HCT116 (cell line): ENCODE data around the gene GBE1. TPM values are rescaled to one million over a fixed set of nuclear protein-coding genes. Genes with fewer than 3 reads are reported as not detected.

Source experiments
- ATAC-seq: fragments of 200-7000 bp; cut with Tn5 transposase; 2 replicates; pipeline ENCODE4 v1.9.1; 2020; ENCODE audit warnings: mild to moderate bottlenecking, moderate library complexity
- BruUV-seq: library from RNA; stranded (reverse); fragments of 400-500 nt; replicated peaks from 2 replicates; lab custom pipeline; 2021; lab: Mats Ljungman, UMichigan
- CTCF ChIA-PET: fragments of 300-600 bp; sonication (Branson Sonifier 250); formaldehyde crosslinking; loops from one replicate; lab custom pipeline; 2021; ENCODE audit warnings: antibody characterized with exemption; lab: Charles Lee
- POLR2A ChIA-PET: fragments of 300-600, 350-600 bp; sonication (Branson Sonifier 250); formaldehyde crosslinking; loops from one replicate; lab custom pipeline; 2021; ENCODE audit warnings: antibody characterized with exemption; lab: Charles Lee
- RAD21 ChIA-PET, 2 experiments: fragments of 300-600 bp; sonication (Branson Sonifier 250); formaldehyde crosslinking; loops; one replicate each; lab custom pipeline; 2023; ENCODE audit warnings: low total read pairs in 2 of 2; ENCODE audit not compliant: uncharacterized antibody in 2 of 2, unreplicated experiment in 2 of 2, low non-redundant PET in 1 of 2; lab: Charles Lee
- DNase-seq: peaks from one replicate; pipeline ENCODE4 v3.0.0-alpha.2; 2010; ENCODE audit warnings: low read depth, low spot score
- H2AFZ ChIP-seq: fragments of 200-600 bp; shearing (Covaris generic), sonication (generic); 2 replicates; pipeline ENCODE4 v1.6.1; 2017; ENCODE audit warnings: low read depth, mixed run types, mixed read lengths, antibody characterized with exemption, low read length; ENCODE audit not compliant: poor library complexity, severe bottlenecking
- H3K27ac ChIP-seq: 2 replicates; pipeline ENCODE4 v1.5.1; 2012; ENCODE audit warnings: low read depth, low read length
- H3K27me3 ChIP-seq: fragments of 200-600 bp; sonication (generic); 2 replicates; pipeline ENCODE4 v1.6.1; 2016; ENCODE audit warnings: mixed run types, low read length, mixed read lengths; ENCODE audit not compliant: insufficient read depth
- H3K36me3 ChIP-seq, 2 experiments: fragments of 200-500 bp in 1 of 2; fragments of 200-600 bp in 1 of 2; sonication (Bioruptor generic) in 1 of 2; sonication (generic) in 1 of 2; 2 replicates each; pipeline versions ENCODE4 v1.5.1 to v1.6.1; 2014 to 2016; ENCODE audit warnings: low read length in 2 of 2, inconsistent platforms in 1 of 2, mixed read lengths in 1 of 2, mixed run types in 1 of 2; ENCODE audit not compliant: insufficient read depth in 2 of 2, control insufficient read depth in 1 of 2
- H3K4me1 ChIP-seq, 2 experiments: fragments of 200-600 bp in 1 of 2; sonication (generic) in 1 of 2; 2 replicates each; pipeline versions ENCODE4 v1.5.1 to v1.6.1; 2012 to 2017; ENCODE audit warnings: low read length in 2 of 2, inconsistent platforms in 1 of 2, mild to moderate bottlenecking in 1 of 2, mixed read lengths in 1 of 2, mixed run types in 1 of 2, moderate library complexity in 1 of 2; ENCODE audit not compliant: insufficient read depth in 2 of 2, control insufficient read depth in 1 of 2
- H3K4me2 ChIP-seq: fragments of 200-600 bp; sonication (generic); 2 replicates; pipeline ENCODE4 v1.6.1; 2017; ENCODE audit warnings: mixed run types, low read length, mixed read lengths
- H3K4me3 ChIP-seq, 2 experiments: fragments of 200-600 bp in 1 of 2; sonication (generic) in 1 of 2; replicated peaks in 1 of 2; 2 replicates each; pipeline ENCODE4 v1.5.1; 2011 to 2016; ENCODE audit warnings: low read length in 2 of 2, control low read depth in 1 of 2, low read depth in 1 of 2, mild to moderate bottlenecking in 1 of 2, mixed read lengths in 1 of 2, mixed run types in 1 of 2
- H3K79me2 ChIP-seq: fragments of 200-600 bp; sonication (generic); 2 replicates; pipeline ENCODE4 v1.6.1; 2017; ENCODE audit warnings: mild to moderate bottlenecking, mixed run types, low read length, moderate library complexity, mixed read lengths; ENCODE audit not compliant: insufficient read depth
- H3K9ac ChIP-seq: fragments of 200-600 bp; sonication (generic); 2 replicates; pipeline ENCODE4 v1.6.1; 2016; ENCODE audit warnings: low read length, mixed read lengths
- H3K9me2 ChIP-seq: fragments of 200-600 bp; sonication (generic), shearing (Covaris generic); 2 replicates; pipeline ENCODE4 v1.6.1; 2017; ENCODE audit warnings: mixed run types, mild to moderate bottlenecking, moderate library complexity; ENCODE audit not compliant: insufficient read depth
- H3K9me3 ChIP-seq, 2 experiments: fragments of 200-500 bp in 1 of 2; fragments of 200-600 bp in 1 of 2; sonication (Bioruptor generic) in 1 of 2; sonication (generic) in 1 of 2; 2 replicates each; pipeline ENCODE4 v1.6.1; 2014 to 2017; ENCODE audit warnings: low read length in 2 of 2, mixed read lengths in 2 of 2, inconsistent platforms in 1 of 2, low read depth in 1 of 2, mild to moderate bottlenecking in 1 of 2, mixed run types in 1 of 2, moderate library complexity in 1 of 2; ENCODE audit not compliant: control insufficient read depth in 1 of 2, insufficient read depth in 1 of 2
- H4K20me1 ChIP-seq: fragments of 200-600 bp; sonication (generic), shearing (Covaris generic); 2 replicates; pipeline ENCODE4 v1.6.1; 2017; ENCODE audit warnings: mixed run types, mild to moderate bottlenecking, moderate library complexity; ENCODE audit not compliant: insufficient read depth
- CEBPB ChIP-seq: IDR thresholded peaks from 2 replicates; pipeline ENCODE4 v1.6.1; 2012; ENCODE audit warnings: low read depth
- EGR1 ChIP-seq: IDR thresholded peaks from 2 replicates; pipeline ENCODE4 v1.6.1; 2012; ENCODE audit warnings: low read depth
- ELF1 ChIP-seq: IDR thresholded peaks from 2 replicates; pipeline ENCODE4 v1.6.1; 2012; ENCODE audit warnings: low read depth, borderline replicate concordance
- EZH2 ChIP-seq: fragments of 200-600 bp; sonication (generic); IDR thresholded peaks from 2 replicates; pipeline ENCODE4 v1.6.1; 2017; ENCODE audit warnings: antibody characterized with exemption, mixed run types
- EZH2phosphoT487 ChIP-seq: fragments of 200-600 bp; IDR thresholded peaks from 2 replicates; pipeline ENCODE4 v1.6.1; 2018; ENCODE audit warnings: antibody characterized with exemption, borderline replicate concordance
- FOSL1 ChIP-seq: IDR thresholded peaks from 2 replicates; pipeline ENCODE4 v1.6.1; 2012; ENCODE audit warnings: low read depth
- JUND ChIP-seq: IDR thresholded peaks from 2 replicates; pipeline ENCODE4 v1.6.1; 2012
- POLR2A ChIP-seq: IDR thresholded peaks from 2 replicates; pipeline ENCODE4 v1.7.0; 2011; ENCODE audit warnings: borderline replicate concordance; ENCODE audit not compliant: insufficient read depth, insufficient read length; ENCODE audit errors: extremely low read depth
- POLR2AphosphoS5 ChIP-seq: IDR thresholded peaks from 2 replicates; pipeline ENCODE4 v1.6.1; 2011; ENCODE audit warnings: mild to moderate bottlenecking, low read depth, low read length, moderate library complexity
- RAD21 ChIP-seq: IDR thresholded peaks from 2 replicates; pipeline ENCODE4 v1.6.1; 2012; ENCODE audit warnings: low read depth, mild to moderate bottlenecking
- REST ChIP-seq: IDR thresholded peaks from 2 replicates; pipeline ENCODE4 v1.6.1; 2012; ENCODE audit warnings: low read depth
- SIN3A ChIP-seq: IDR thresholded peaks from 2 replicates; pipeline ENCODE4 v1.6.1; 2012; ENCODE audit warnings: low read depth
- SP1 ChIP-seq: IDR thresholded peaks from 2 replicates; pipeline ENCODE4 v1.6.1; 2012; ENCODE audit warnings: low read depth
- SRF ChIP-seq: IDR thresholded peaks from 2 replicates; pipeline ENCODE4 v1.6.1; 2012; ENCODE audit warnings: low read depth
- YY1 ChIP-seq: IDR thresholded peaks from 2 replicates; pipeline ENCODE4 v1.6.1; 2011; ENCODE audit warnings: low read length, low read depth, moderate library complexity, mild to moderate bottlenecking; ENCODE audit not compliant: insufficient replicate concordance; ENCODE audit errors: extremely low read depth
- ZFX ChIP-seq: fragments of 450-650 bp; IDR thresholded peaks from 2 replicates; pipeline ENCODE4 v1.6.1; 2017
- ZNF274 ChIP-seq: fragments of 200-500 bp; sonication (Bioruptor generic); IDR thresholded peaks from 2 replicates; pipeline ENCODE4 v1.6.1; 2014; ENCODE audit warnings: mild to moderate bottlenecking, low read depth, low read length, inconsistent platforms
- intact Hi-C: fragments of 100-400 bp; cut with micrococcal nuclease; formaldehyde crosslinking; loops from 2 replicates; pipeline ENCODE4 v1.10.0; 2022
- total RNA-seq: library from RNA; stranded (reverse); gene quantifications from one replicate; pipeline ENCODE4 v1.2.1, GENCODE V29; 2021; ENCODE audit not compliant: unreplicated experiment

GBE1 gene
- total RNA-seq, 1 experiment from 2014 or later: 27.7 TPM

GRCh38 chr3:81451611-81452010 is 309.8 kb downstream of the GBE1 start:
- no peak for TF ChIP-seq ZFX
- no peak for TF ChIP-seq SIN3A
- no peak for TF ChIP-seq YY1
- no peak for TF ChIP-seq EZH2phosphoT487
- TF ChIP-seq SP1: no peak
- TF ChIP-seq POLR2AphosphoS5: no peak
- no peak for TF ChIP-seq POLR2A
- TF ChIP-seq FOSL1: no peak
- TF ChIP-seq EZH2: no peak
- no peak for TF ChIP-seq EGR1
- no peak for TF ChIP-seq SRF
- no peak for TF ChIP-seq CEBPB
- TF ChIP-seq RAD21: no peak
- TF ChIP-seq ELF1: no peak

DNA sequence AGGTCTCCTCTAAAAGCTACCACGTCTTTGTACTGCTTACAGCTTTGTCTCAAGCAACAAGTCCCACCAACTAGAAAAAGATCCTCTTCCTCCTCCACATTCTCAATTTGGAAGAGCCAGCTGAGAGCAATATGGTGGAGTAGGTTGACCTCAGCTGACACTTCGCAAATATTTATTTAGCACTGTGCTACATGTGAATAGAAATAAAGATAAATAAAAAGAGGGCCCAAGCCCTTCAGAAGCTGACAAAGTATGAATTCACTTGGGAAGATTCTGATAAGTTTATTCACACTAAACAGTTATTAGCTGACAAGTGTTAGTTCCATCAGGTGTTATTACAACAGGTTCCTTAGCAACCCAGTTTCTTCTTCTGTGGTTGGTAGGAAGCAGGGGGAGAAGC is 310.3 kb downstream of the GBE1 start:
- POLR2A ChIA-PET: no interaction called here
- CTCF ChIA-PET: no interaction called here

More at GRCh38 chr3:81451611-81452010, 309.8 kb downstream of the GBE1 start:
- BruUV-seq: no TSS peak
- no peak for ATAC-seq
- Histone ChIP-seq H3K36me3 (no peaks in the 10 kb centered on the region), H3K9me2 (no peaks in the 10 kb centered on the region), H2AFZ (no peak overlapping the region), H3K9me3 (no peaks in the 10 kb centered on the region), H3K4me3 (no peak overlapping the region), H3K4me2 (no peak overlapping the region), H3K79me2 (no peaks in the 10 kb centered on the region), H3K27me3 (peaks cover 14% of the 10 kb centered on the region), H3K27ac (no peak overlapping the region), H3K4me1 (no peaks in the 10 kb centered on the region), H4K20me1 (no peaks in the 10 kb centered on the region), H3K9ac (no peak overlapping the region)
- CTCF ChIA-PET: no interaction called here
- RAD21 ChIA-PET: no interaction called here
- intact Hi-C loops: no loop called here
- POLR2A ChIA-PET: no interaction called here
- DNase-seq: no peak

More for the DNA sequence above, 310.3 kb downstream of the GBE1 start:
- no peaks in the 10 kb centered on the region for H3K9me3 ChIP-seq
- TF ChIP-seq SP1: no peak
- TF ChIP-seq FOSL1: no peak
- TF ChIP-seq JUND: no peak
- TF ChIP-seq ELF1: no peak
- TF ChIP-seq REST: no peak
- TF ChIP-seq ZNF274: no peak
- no peaks in the 10 kb centered on the region for H3K36me3 ChIP-seq
- H3K27ac ChIP-seq: no peak overlapping the region
- ATAC-seq (no peak), DNase-seq (no peak)
- H3K27me3 ChIP-seq: peaks cover 13% of the 10 kb centered on the region
- no peaks in the 10 kb centered on the region for H3K79me2 ChIP-seq
- H3K4me2 ChIP-seq: no peak overlapping the region
- H2AFZ ChIP-seq: no peak overlapping the region
- H3K4me1 ChIP-seq: no peaks in the 10 kb centered on the region
- H4K20me1 ChIP-seq: no peaks in the 10 kb centered on the region
- H3K4me3 ChIP-seq: no peak overlapping the region
- no TSS peak for BruUV-seq
- RAD21 ChIA-PET: no interaction called here
- no peak overlapping the region for H3K9ac ChIP-seq
- H3K9me2 ChIP-seq: no peaks in the 10 kb centered on the region
- intact Hi-C loops: no loop called here
